H1 (cell line): Measurements from ENCODE around the gene SNRNP40.
A peak's percentile ranks its signal among the peaks of the same experiment; 100 is the strongest.

Experiments
- RAD21 ChIP-seq, 2 experiments: IDR thresholded peaks in 1 of 2; conservative IDR thresholded peaks in 1 of 2; 2 replicates each; pipeline ENCODE4 v1.6.1; 2011; ENCODE audit warnings: low read depth in 2 of 2, low read length in 2 of 2, improper control_type of control experiment in 1 of 2, inconsistent platforms in 1 of 2, mild to moderate bottlenecking in 1 of 2, moderate library complexity in 1 of 2
- TF ChIP-seq, protein P1 (sequence below), 3 experiments: IDR thresholded peaks; 1 replicate in 2 of 3; 2 replicates in 1 of 3; pipeline versions ENCODE4 v1.5.1 to v1.6.1; 2011; ENCODE audit warnings: low read length in 3 of 3, mild to moderate bottlenecking in 3 of 3, inconsistent platforms in 2 of 3, low read depth in 1 of 3, moderate library complexity in 1 of 3; ENCODE audit not compliant: insufficient read depth in 1 of 3; ENCODE audit errors: control extremely low read depth in 1 of 3

GRCh38 chr1:31335007-31335406, 38.4 kb upstream of the SNRNP40 start:
- peak; percentile 62 to 69 for TF ChIP-seq RAD21 (IDR thresholded peaks at IDR 0.05 in 1 of 2, conservative IDR thresholded peaks at IDR 0.05 in 1 of 2; ENCODE audit: low read depth in 2 of 2, low read length in 2 of 2)
- TF ChIP-seq, protein P1, sequence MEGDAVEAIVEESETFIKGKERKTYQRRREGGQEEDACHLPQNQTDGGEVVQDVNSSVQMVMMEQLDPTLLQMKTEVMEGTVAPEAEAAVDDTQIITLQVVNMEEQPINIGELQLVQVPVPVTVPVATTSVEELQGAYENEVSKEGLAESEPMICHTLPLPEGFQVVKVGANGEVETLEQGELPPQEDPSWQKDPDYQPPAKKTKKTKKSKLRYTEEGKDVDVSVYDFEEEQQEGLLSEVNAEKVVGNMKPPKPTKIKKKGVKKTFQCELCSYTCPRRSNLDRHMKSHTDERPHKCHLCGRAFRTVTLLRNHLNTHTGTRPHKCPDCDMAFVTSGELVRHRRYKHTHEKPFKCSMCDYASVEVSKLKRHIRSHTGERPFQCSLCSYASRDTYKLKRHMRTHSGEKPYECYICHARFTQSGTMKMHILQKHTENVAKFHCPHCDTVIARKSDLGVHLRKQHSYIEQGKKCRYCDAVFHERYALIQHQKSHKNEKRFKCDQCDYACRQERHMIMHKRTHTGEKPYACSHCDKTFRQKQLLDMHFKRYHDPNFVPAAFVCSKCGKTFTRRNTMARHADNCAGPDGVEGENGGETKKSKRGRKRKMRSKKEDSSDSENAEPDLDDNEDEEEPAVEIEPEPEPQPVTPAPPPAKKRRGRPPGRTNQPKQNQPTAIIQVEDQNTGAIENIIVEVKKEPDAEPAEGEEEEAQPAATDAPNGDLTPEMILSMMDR (IDR thresholded peaks at IDR 0.05; ENCODE audit: control extremely low read depth in 1 of 3, insufficient read depth in 1 of 3, low read depth in 1 of 3, low read length in 3 of 3) = peak in 2 of 3 experiments; percentile 44 to 51; a peak in 3 of 4 replicates
